T-helper 1 cell (primary cell): ENCODE data around the gene MCC.

Source experiments
- DNase-seq, 5 donors: peaks; one replicate each; pipeline ENCODE4 v3.0.0-alpha.2; 2012 to 2020

The MCC gene

GRCh38 chr5:113195251-113195650 lies 293.0 kb downstream of the MCC start:
- DNase-seq, result no peak

- no peak for DNase-seq
These were observed 293.7 kb downstream of the MCC start for GRCh38 chr5:113194591-113194990.

DNA sequence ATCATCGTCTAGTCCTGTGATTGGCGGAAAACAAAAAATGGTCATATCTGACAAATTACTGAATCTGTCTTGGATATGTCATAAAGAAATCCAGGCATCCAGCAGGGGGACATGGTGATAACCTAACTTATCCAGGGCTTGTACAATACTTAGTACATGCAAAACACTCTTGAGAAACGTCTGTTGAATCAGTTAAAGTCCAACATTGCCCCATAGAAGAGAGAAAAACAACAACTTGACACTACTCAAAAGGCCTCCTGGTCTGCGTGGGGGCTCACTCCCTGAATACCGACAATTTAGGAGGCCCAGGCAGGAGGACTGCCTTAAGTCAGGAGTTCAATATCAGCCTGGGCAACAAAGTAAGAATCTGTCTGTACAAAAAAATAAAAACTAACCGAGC lies 294.1 kb downstream of the MCC start:
- DNase-seq, result no peak

- no peak for DNase-seq
These were observed 294.8 kb downstream of the MCC start for GRCh38 chr5:113193311-113193978.

DNA sequence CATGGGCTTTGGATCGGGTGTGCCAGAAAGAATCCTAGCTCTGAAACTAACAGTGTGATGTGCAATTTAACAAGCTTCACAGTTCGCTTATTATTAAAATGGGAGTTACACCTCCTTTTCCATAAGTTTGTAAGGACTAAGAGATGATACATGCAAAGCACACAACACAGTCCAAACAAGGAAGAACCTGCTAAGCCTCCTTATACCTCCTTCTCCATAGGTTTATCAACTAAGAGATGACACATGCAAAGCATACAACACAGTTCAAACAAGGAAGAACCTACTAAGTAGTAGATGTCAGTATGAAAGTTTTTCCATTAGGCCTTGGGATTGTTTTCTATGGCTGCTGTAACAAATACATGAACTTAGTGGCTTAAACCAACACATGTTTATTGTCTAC lies 295.7 kb downstream of the MCC start:
- no peak for DNase-seq

DNA sequence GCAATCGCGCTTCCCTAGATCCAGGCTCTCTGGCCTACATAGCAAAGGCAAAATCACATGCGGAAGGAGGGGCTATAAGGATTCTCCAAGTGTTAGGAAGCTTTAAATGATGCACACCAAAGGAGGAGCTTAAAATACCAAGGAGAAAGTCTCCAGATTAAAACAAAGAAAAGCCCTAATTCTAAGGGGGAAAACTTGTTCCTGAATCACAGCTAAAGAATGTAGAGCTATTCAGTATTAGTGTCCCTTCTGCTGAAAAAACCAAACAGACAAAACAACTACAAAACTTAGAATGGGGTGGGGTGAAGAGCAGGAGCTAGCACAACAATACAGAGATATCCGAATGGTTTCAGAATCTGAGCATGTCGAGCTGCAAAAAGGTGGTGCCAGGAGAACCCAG lies 297.9 kb downstream of the MCC start:
- DNase-seq, result no peak

DNA sequence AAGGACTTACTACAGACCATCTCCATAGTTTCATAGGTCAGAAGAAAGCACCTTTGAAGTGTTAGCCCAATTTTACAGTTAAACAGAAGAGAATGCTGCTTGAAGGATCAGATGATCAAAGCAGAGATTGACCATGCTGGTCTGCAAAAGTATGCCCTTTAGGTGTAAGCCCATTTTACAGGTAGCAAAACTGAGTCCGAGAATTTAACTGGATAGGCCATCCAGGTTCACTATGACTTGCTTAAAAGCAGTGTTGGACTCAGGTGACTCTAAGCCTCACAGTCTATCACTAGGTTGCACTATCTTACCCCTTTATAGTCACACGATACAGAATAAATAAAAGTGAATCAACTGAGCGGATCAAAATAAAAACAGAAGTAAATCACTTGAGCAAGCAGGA lies 299.0 kb downstream of the MCC start:
- DNase-seq, result no peak

DNA sequence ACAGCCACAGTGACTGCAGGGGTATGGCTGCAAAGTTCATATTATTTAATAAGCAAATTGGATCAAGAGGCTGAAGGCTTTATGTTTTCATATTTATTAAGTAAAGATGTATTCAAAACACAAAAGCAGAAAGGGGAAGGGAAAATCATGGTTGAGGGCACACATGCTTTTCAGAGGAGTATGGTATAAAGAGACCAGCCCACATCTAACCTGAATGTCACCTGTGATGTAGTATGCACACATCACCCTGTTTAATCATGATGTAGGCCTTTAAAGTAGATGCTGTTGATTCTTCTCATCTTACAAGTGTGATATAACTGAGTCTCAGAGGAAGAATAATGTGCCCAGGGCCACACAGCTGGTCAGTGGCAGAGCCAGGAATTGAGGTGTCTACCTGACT lies 299.8 kb downstream of the MCC start:
- no peak for DNase-seq

DNA sequence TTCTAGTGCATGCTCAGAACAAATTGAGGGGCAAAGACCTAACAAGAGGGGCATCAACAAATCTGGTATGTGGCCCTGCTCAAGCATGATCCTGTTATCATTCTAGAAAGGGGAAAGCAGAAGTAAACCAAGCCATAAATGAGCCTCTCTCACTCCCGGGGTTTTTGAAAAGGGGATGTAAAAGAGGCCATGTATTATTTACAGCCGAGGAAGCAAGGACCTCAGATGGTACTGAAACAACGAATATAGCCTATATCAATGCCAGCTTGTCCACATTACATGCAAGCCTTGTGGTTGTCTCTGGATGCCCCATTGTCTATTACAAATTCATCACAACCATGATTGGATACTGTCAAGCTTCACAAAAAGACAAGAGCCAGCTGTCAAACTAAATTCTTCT lies 300.3 kb downstream of the MCC start:
- no peak for DNase-seq

- no peak for DNase-seq
These were observed 302.2 kb downstream of the MCC start for GRCh38 chr5:113186061-113186460.

DNA sequence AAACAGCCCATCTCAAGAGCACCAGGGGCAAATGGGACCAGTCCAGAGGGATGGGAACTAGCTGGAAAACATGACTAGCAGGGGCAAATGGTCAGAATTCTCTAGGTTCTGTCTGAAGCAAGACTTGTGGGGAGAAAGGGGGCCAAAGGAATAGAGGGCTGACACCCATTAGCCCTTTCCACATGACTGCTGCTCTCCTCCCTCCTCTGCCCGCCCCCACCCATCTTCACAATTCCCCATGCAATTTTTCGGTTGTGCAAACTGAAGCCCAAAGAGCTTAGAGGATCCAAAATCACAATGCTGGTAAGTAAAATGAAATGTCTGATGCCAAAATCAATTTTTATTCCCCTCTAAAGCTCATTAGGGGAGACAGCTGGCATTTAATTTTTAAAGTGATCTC lies 304.6 kb downstream of the MCC start:
- no peak for DNase-seq

- DNase-seq, result no peak
These were observed 305.5 kb downstream of the MCC start for GRCh38 chr5:113182658-113183344.

GRCh38 chr5:113181853-113182490 lies 306.3 kb downstream of the MCC start:
- no peak for DNase-seq

- DNase-seq, result no peak
These were observed 306.8 kb downstream of the MCC start for GRCh38 chr5:113181409-113181808.

- no peak for DNase-seq
These were observed 309.1 kb downstream of the MCC start for GRCh38 chr5:113179156-113179555.

DNA sequence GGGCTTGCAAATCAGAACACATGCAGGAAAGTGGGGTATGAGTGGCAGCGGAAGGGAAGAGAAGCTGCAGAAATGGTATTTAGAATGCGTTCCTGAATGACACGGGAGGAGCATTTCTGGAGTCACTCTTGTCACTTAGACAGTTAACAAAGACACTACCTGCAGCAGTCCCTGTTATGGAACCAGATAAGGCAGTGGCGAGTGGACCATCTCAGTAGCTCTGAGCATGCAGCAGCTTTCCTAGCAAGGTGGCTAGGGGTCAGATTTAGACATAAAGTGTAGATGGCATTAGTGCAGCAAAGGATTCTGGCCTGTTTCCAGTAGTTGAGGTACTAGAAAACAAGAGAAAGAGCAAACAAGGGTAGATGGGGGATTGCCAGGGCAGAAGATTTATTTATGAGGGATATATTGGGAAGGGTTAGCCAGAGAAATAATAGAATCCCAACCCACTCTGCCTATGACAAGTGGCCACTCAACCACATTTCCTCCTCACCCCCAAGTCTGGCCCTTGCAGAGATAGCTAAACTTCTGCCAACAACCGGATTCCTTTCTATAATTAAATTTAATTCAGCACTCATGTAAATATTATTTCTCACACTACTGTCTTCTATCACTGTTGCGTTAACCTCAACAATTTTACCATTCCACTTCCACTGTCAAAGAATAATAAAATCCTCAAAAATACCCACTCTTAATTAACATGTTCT lies 310.0 kb downstream of the MCC start:
- DNase-seq, result no peak

DNA sequence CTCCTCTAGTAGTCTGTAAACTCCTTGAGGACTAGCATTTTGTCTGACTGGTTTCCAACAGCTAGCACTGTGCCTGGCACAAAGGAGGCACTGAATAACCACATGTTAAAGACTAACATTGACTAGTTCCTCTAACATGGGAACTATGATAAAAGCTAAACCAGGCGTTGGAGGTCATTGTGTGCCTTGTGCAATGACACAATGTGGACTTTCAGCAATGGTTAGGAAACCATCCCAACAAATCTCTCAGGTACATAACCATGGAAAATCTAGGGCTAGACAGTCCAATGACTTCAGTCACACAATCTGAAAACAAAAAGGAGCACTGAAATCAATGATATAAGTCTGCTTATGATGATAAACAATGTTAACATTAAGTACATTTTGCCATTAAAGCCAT lies 311.0 kb downstream of the MCC start:
- no peak for DNase-seq

DNA sequence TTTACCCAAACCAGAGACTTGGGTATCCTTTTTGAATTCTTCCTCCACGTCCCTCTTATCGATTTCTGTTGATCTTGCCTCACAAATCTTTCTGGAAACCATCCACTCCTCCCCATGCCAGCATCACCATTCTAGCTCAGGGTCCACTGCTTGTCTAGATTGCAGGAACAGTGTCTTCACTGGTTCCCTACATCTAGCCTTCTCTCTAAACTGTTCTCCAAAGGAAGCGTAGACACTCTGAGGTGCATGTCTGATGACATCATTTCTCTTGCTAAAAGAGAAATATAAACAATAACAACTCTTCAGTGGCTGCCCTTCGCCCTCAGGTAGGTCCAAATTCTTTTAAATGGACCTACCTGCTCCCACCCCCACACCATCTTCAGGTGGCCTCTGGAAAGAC lies 311.5 kb downstream of the MCC start:
- DNase-seq, result no peak

DNA sequence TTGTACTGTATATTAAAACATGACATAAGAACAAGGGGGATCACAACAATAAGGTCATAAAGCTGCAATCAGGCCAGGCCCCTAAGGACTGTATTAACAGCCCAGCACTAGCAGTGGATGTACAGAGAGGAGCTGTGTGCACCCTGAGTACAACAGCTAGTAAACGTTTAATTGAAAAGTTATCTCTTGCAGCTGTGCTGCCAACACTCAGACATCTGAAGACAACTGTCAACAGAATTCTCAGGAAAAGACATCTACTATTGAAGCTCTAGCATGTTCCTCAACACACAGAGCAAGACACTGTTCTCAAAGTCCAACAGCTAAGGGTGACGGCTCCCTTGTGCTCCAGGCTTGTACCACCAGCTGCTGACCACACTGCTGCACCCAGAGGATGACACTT lies 312.1 kb downstream of the MCC start:
- no peak for DNase-seq

GRCh38 chr5:113172231-113172826 lies 315.9 kb downstream of the MCC start:
- DNase-seq, result no peak

DNA sequence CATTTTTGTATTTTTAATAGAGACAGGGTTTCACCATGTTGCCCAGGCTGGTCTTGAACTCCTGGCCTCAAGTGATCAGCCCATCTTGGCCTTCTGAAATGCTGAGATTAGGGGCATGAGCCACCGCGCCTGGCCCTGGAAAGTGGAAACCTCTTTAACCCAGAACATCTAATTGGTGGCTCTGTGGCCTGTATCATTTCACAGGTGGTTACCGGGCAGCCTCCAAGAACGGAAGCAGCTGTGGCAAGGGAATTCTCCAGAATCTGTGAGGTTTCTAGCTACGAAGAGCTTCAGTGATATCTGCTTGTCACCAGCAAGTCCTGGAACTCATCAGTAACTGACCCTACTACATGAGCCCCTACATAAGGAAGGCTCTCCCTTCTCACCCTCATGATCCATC lies 316.7 kb downstream of the MCC start:
- DNase-seq, result no peak

- DNase-seq, result no peak
These were observed 317.5 kb downstream of the MCC start for GRCh38 chr5:113170707-113171106.

DNA sequence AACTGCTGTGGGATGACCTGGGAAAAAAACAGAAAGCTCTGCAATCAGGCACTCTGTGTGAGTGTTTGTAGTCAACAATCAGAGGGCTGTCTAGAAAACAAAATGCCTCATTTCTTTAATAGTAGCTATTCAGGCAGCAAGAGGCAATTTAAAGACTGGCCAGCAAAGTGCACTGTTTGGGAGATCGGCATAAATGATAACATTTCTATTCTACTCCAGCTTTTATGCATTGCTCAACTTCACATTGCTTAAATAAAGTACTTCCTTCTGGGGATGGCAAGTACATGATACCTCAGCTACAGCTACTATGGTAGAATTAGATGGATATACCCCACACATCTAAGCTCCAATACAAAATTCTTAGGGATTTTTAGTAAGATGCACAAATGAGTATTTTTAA lies 318.5 kb downstream of the MCC start:
- DNase-seq, result no peak
